NCI-H2107 treated with DMSO at 0.1 percent for 48 hours (cell line): ENCODE results near the gene SPEF1.
"Not testable (repeated sequence)": the region's sequence is repeated elsewhere in the genome, so short reads cannot be mapped to it uniquely, and the experiment has no call there.

Experiments
- DNase-seq: peaks from one replicate; lab custom pipeline; 2025; ENCODE audit not compliant: unreplicated experiment; lab: John Stamatoyannopoulos, UW

Gene SPEF1

GRCh38 chr20:3811467-3812258 lies 30.4 kb upstream of the SPEF1 start:
- peak; percentile 71 for DNase-seq

GRCh38 chr20:3808544-3808943 lies 27.3 kb upstream of the SPEF1 start:
- no peak for DNase-seq

- DNase-seq: no peak
Measured at GRCh38 chr20:3804781-3805180, 23.5 kb upstream of the SPEF1 start.

- no peak for DNase-seq
Measured at GRCh38 chr20:3804254-3804751, 23.1 kb upstream of the SPEF1 start.

- DNase-seq: no peak
Measured at GRCh38 chr20:3803854-3804253, 22.6 kb upstream of the SPEF1 start.

GRCh38 chr20:3803289-3803688 lies 22.0 kb upstream of the SPEF1 start:
- no peak for DNase-seq

- DNase-seq: no peak
Measured at GRCh38 chr20:3802524-3803239, 21.4 kb upstream of the SPEF1 start.

- DNase-seq: no peak
Measured at GRCh38 chr20:3801846-3802245, 20.6 kb upstream of the SPEF1 start.

GRCh38 chr20:3801299-3801698 lies 20.1 kb upstream of the SPEF1 start:
- DNase-seq: no peak

GRCh38 chr20:3800878-3801260 lies 19.6 kb upstream of the SPEF1 start:
- DNase-seq: no peak

GRCh38 chr20:3800256-3800877 lies 19.1 kb upstream of the SPEF1 start:
- DNase-seq: no peak

- DNase-seq: no peak
Measured at GRCh38 chr20:3798908-3799248, 17.6 kb upstream of the SPEF1 start.

- no peak for DNase-seq
Measured at GRCh38 chr20:3798373-3798768, 17.1 kb upstream of the SPEF1 start.

- DNase-seq: no peak
Measured at GRCh38 chr20:3797592-3798372, 16.5 kb upstream of the SPEF1 start.

GRCh38 chr20:3797226-3797545 lies 15.9 kb upstream of the SPEF1 start:
- DNase-seq: no peak

- no peak for DNase-seq
Measured at GRCh38 chr20:3796477-3797225, 15.4 kb upstream of the SPEF1 start.

- peak; percentile 54 for DNase-seq
Measured at GRCh38 chr20:3795511-3796468, 14.5 kb upstream of the SPEF1 start, which contains the start of gene CDC25B. CDC25B (plus strand) TSS chr20:3796310; CDS start chr20:3796532, 222 bp downstream.

GRCh38 chr20:3794701-3795420 lies 13.6 kb upstream of the SPEF1 start:
- DNase-seq: no peak

- not testable (repeated sequence) for DNase-seq
Measured at GRCh38 chr20:3794168-3794567, 12.9 kb upstream of the SPEF1 start.
